ENCODE data around the gene PLEKHN1.

PLEKHN1 gene

DNA sequence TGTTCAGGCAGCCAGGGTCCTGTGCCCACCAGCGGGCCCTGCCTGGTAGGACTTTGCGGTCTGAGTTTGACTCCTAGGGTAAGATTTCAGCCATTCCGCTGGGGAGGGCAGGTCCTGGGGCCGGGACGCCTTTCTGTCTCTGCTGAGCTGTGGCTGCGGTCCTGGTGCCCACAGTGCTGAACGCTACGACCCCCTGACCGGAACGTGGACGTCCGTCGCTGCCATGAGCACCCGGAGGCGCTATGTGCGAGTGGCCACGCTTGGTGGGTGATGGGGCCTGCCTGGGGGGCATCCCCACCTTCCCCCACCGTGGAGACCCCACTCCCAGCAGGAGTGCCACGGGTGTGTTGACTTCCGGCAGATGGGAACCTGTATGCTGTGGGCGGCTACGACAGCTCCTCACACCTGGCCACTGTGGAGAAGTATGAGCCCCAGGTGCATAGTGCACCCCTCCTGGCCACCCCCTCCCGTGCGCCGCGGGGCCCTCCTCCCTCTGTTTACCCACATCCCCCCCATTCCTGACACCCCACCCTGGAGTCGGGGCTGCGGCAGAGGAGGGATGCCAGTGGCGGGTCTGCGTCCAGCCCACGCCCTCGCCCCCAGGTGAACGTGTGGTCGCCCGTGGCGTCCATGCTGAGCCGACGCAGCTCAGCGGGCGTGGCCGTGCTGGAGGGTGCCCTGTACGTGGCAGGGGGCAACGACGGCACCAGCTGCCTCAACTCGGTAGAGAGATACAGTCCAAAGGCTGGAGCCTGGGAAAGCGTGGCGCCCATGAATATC, 2.3 kb upstream of the PLEKHN1 start:
- H3K36me3 ChIP-seq (ENCODE audit: control insufficient read depth, insufficient read depth, low read length), result peaks cover 33% of the 10 kb centered on the region
- no peak overlapping the region for H3K4me3 ChIP-seq (ENCODE audit: extremely low read depth, insufficient read depth, low read length, poor library complexity, severe bottlenecking)
- 97 to 98% methylated on average over 31 to 41 of the region's 47 CpGs for WGBS, 2 experiments (ENCODE audit: insufficient coverage in 2 of 2)
- H3K9me3 ChIP-seq (ENCODE audit: control insufficient read depth, low read length), result no peaks in the 10 kb centered on the region
- no peak overlapping the region for H3K27ac ChIP-seq (ENCODE audit: low read depth, low read length, severe bottlenecking)
- peaks cover 13% of the 10 kb centered on the region for H3K4me1 ChIP-seq (ENCODE audit: control insufficient read depth, insufficient read depth, low read length, poor library complexity, severe bottlenecking)

DNA sequence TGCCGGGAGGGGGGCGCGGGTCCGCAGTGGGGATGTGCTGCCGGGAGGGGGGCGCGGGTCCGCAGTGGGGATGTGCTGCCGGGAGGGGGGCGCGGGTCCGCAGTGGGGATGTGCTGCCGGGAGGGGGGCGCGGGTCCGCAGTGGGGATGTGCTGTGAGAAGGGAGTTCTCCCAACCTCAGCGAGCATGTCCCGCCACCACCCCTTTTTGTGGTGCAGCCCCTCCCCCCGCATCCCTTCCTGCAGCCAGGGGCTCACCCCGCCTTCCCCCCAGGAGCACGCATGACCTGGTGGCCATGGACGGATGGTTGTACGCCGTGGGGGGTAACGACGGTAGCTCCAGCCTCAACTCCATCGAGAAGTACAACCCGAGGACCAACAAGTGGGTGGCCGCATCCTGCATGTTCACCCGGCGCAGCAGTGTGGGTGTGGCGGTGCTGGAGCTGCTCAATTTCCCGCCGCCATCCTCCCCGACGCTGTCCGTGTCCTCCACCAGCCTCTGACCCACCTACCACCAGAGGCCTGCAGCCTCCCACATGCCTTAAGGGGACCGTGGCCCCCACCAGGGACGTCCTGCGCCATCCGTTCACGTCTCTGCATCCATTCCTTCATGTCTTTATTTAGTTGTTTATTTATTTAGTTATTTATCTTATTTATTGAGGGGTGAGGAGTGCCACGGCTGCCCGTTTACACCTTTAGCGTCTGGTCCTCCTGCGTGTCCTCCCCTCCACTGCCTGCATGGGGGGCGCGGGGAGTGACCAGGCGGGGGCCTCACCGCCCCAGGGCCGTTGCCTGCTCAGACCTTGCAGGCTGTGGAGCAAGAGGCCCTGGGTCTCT, 1.4 kb upstream of the PLEKHN1 start:
- Histone ChIP-seq H3K9me3 (ENCODE audit: control insufficient read depth, low read length) (no peaks in the 10 kb centered on the region), H3K4me3 (ENCODE audit: extremely low read depth, insufficient read depth, low read length, poor library complexity, severe bottlenecking) (no peak overlapping the region), H3K4me1 (ENCODE audit: control insufficient read depth, insufficient read depth, low read length, poor library complexity, severe bottlenecking) (peaks cover 13% of the 10 kb centered on the region), H3K36me3 (ENCODE audit: control insufficient read depth, insufficient read depth, low read length) (peaks cover 33% of the 10 kb centered on the region), H3K27ac (ENCODE audit: low read depth, low read length, severe bottlenecking) (no peak overlapping the region)
- WGBS, 2 experiments (ENCODE audit: insufficient coverage in 2 of 2), result 95% methylated on average over 18 to 26 of the region's 51 CpGs

DNA sequence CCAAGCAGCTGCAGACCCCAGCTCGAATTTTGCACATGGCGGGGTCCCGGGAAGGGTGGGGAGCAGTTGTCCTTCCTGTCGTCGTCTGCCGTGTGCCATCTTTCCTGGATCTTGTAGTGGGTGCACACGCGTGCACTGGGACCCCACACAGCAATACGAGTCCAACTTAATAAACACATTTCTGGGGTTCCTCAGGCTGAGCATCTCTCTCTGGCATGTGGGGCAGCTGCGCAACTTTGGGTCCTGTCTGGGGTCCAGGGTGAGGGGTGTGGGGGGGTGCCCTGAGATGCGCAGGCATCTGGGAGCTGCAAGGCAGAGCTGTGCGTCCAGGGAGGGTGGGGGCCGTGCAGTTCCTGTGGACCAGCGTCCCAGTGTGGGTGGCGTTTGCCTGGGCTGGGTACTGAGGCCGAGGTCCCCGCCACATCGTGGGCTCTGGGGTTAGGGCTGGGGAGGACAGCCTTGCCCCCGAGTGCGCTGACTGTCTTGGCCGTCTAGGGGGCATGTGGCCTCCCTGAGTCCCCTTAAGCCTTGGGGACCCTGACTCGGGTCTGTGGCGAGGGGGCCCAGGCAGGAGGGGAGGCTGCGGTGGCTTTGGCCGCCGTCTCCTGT, 652 bp upstream of the PLEKHN1 start:
- Histone ChIP-seq H3K27ac (ENCODE audit: low read depth, low read length, severe bottlenecking) (no peak overlapping the region), H3K4me3 (ENCODE audit: extremely low read depth, insufficient read depth, low read length, poor library complexity, severe bottlenecking) (no peak overlapping the region), H3K9me3 (ENCODE audit: control insufficient read depth, low read length) (no peaks in the 10 kb centered on the region), H3K36me3 (ENCODE audit: control insufficient read depth, insufficient read depth, low read length) (peaks cover 33% of the 10 kb centered on the region), H3K4me1 (ENCODE audit: control insufficient read depth, insufficient read depth, low read length, poor library complexity, severe bottlenecking) (peaks cover 13% of the 10 kb centered on the region)
- WGBS, 2 experiments (ENCODE audit: insufficient coverage in 2 of 2), result 92 to 94% methylated on average over 23 to 25 of the region's 26 CpGs

DNA sequence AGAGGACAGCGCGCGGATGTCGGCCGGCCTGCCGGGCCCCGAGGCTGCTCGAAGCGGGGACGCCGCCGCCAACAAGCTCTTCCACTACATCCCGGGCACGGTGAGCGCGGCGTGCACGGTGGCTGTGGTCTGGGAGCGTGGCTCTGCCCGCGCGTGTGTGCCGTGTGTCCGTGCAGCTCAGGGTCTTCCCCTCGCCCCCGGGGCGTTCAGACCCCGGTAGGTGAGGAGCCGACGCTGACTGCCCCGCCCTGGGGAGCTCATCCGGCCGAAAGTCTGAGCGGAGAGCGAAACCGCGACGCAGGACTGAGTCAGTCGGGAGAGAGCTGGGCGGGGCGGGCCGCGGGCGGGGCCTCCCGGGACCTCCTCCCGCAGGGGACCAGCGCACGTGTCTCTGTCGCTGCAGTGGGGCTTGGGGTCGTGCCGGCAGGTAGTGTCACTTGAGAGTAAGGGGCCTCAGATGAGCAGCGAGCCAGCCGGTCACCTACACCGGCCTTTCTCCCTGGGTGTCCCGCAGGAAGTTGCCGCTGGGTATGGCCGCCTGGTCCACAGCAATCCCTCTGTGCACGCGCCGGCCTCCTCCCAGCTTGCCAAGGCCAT, 520 bp downstream of the PLEKHN1 start:
- Histone ChIP-seq H3K27ac (ENCODE audit: low read depth, low read length, severe bottlenecking) (no peak overlapping the region), H3K36me3 (ENCODE audit: control insufficient read depth, insufficient read depth, low read length) (peaks cover 33% of the 10 kb centered on the region), H3K4me1 (ENCODE audit: control insufficient read depth, insufficient read depth, low read length, poor library complexity, severe bottlenecking) (peaks cover 13% of the 10 kb centered on the region), H3K4me3 (ENCODE audit: extremely low read depth, insufficient read depth, low read length, poor library complexity, severe bottlenecking) (peak overlapping the region; percentile 35), H3K9me3 (ENCODE audit: control insufficient read depth, low read length) (no peaks in the 10 kb centered on the region)
- 4 to 5% methylated on average over 55 to 57 of the region's 60 CpGs for WGBS, 2 experiments (ENCODE audit: insufficient coverage in 2 of 2)

DNA sequence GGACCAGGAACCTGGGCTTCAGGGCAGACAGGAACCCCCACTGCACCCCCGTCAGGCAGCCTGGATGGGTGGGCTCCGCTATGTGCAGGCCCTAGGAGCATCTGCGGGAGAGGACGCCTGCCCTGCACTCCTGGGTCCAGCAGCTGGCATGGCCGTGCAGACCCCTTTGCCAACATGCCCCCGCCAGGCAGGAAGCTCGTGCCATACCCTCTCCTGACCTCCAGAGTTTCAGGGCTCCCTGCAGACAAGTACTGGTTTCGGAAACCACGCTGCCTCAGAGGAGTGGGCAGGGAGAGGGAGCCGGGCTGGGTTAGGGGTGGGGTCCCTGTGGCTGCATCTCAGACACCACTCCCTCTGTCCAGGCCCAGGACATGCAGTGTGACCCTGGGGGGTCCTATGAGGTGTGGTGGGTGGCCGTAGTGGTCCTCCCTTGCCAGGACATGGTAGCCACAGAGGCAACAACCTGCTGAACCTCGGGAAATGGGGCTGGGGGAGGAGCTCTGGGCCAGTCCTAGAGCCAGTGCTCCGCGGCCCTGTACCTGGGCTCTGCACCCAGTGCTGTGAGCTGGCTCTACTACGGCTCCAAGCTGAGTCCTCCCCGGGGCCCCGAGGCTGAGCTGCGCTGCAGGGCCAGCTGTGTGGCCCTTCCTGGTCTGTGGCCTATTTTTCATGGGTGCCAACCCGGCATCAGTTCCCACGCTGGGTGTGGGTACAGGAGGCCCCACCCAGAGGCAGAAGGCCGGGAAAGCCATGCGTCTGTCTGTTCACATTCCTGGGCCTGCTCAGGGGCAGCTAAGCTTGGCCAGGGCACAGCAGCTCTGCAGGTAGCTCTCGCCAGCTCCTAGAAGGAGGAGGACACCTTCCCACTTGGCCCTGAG, 1.4 kb downstream of the PLEKHN1 start:
- Histone ChIP-seq H3K4me1 (ENCODE audit: control insufficient read depth, insufficient read depth, low read length, poor library complexity, severe bottlenecking) (peaks cover 13% of the 10 kb centered on the region), H3K4me3 (ENCODE audit: extremely low read depth, insufficient read depth, low read length, poor library complexity, severe bottlenecking) (no peak overlapping the region), H3K27ac (ENCODE audit: low read depth, low read length, severe bottlenecking) (no peak overlapping the region), H3K36me3 (ENCODE audit: control insufficient read depth, insufficient read depth, low read length) (peaks cover 26% of the 10 kb centered on the region), H3K9me3 (ENCODE audit: control insufficient read depth, low read length) (no peaks in the 10 kb centered on the region)
- WGBS, 2 experiments (ENCODE audit: insufficient coverage in 2 of 2), result 76 to 77% methylated on average over 17 to 18 of the region's 23 CpGs

DNA sequence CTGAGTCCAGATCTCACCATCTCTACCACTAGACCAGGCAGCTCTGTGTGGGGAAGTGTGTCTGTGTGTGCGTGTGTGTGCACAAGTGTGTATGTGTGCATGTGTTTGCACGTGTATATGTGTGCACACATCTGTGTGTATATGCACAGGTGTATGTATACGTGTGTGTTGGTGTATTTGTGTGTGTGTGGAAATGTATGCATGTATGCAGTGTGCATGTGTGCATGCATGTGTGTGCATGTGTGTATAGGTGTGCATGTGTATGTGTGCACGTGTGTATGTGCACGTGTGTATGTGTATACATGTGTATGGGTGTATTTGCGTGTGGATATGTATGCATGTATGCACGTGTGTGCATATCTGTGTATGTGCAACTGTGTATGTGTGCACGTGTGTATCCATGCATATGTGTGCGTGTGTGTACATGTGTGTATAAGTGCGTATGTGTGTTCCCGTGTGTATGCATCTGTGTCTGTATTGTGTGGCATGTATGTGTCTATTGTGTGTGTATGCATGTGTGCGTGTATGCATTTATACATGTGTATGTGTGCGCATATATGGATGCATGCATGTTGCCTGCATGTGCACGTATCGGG, 3.1 kb downstream of the PLEKHN1 start:
- no peak overlapping the region for H3K27ac ChIP-seq (ENCODE audit: low read depth, low read length, severe bottlenecking)
- H3K4me1 ChIP-seq (ENCODE audit: control insufficient read depth, insufficient read depth, low read length, poor library complexity, severe bottlenecking), result peaks cover 13% of the 10 kb centered on the region
- no peaks in the 10 kb centered on the region for H3K9me3 ChIP-seq (ENCODE audit: control insufficient read depth, low read length)
- 83 to 85% methylated on average over 15 of the region's 15 CpGs for WGBS, 2 experiments (ENCODE audit: insufficient coverage in 2 of 2)
- H3K36me3 ChIP-seq (ENCODE audit: control insufficient read depth, insufficient read depth, low read length), result peaks cover 10% of the 10 kb centered on the region
- H3K4me3 ChIP-seq (ENCODE audit: extremely low read depth, insufficient read depth, low read length, poor library complexity, severe bottlenecking), result no peak overlapping the region

DNA sequence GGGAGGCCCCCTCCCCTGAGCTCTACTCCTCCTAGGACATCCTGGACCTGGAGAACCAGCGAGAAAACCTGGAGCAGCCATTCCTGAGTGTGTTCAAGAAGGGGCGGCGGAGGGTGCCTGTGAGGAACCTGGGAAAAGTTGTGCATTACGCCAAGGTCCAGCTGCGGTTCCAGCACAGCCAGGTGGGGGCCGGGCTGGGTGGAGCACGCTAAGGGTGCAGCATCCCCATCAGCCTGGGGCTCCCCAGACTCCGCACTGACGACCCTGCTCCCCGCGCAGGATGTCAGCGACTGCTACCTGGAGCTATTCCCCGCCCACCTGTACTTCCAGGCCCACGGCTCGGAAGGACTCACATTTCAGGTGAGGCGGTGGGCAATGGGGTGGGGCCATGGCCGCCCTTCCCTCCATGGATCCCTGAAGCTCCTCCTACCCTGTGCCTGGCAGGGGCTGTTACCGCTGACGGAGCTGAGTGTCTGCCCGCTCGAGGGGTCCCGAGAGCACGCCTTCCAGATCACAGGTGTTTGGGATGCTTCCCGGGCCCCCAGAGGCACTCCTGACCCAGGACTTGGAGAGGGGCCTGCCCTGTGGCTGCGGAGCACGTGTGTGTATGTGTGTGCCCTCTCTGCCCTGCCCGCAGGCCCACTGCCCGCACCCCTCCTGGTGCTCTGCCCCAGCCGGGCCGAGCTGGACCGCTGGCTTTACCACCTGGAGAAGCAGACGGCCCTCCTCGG, 4.1 kb downstream of the PLEKHN1 start:
- Histone ChIP-seq H3K27ac (ENCODE audit: low read depth, low read length, severe bottlenecking) (no peak overlapping the region), H3K9me3 (ENCODE audit: control insufficient read depth, low read length) (no peaks in the 10 kb centered on the region), H3K4me1 (ENCODE audit: control insufficient read depth, insufficient read depth, low read length, poor library complexity, severe bottlenecking) (peaks cover 13% of the 10 kb centered on the region), H3K36me3 (ENCODE audit: control insufficient read depth, insufficient read depth, low read length) (peaks cover 2% of the 10 kb centered on the region), H3K4me3 (ENCODE audit: extremely low read depth, insufficient read depth, low read length, poor library complexity, severe bottlenecking) (no peak overlapping the region)
- 62 to 67% methylated on average over 32 to 33 of the region's 33 CpGs for WGBS, 2 experiments (ENCODE audit: insufficient coverage in 2 of 2)

DNA sequence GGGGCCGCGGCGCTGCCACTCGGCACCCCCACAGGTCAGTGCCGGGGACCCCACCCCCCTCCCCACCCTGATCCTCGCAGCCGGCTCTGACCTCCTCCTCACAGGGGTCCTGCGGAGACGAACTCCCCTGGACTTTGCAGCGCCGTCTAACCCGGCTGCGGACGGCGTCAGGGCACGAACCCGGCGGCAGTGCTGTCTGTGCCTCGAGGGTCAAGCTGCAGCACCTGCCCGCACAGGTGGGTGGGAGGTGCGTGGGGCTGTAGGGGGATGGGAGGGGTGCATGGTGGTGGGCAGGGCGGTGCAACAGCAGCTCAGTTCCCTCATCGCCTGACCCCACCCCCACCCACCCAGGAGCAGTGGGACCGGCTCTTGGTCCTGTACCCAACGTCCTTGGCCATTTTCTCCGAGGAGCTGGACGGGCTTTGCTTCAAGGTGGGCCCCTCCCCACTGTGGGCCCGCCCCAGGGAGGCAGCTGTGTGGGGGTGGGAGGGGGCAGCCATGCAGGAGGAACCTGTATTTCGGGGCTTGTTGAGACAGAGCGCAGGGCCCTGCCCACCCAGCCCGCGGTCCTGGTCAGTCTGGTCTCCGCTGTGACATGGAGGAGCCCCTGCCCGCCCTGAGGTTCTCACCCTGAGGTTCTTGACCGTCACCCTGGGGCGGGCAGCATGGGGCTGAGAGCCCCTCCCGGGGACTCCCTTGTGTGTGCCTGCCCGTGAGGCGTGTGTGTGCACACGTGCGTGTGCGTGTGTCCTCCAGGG, 4.9 kb downstream of the PLEKHN1 start:
- Histone ChIP-seq H3K27ac (ENCODE audit: low read depth, low read length, severe bottlenecking) (no peak overlapping the region), H3K4me3 (ENCODE audit: extremely low read depth, insufficient read depth, low read length, poor library complexity, severe bottlenecking) (no peak overlapping the region)
- 81 to 82% methylated on average over 25 to 32 of the region's 42 CpGs for WGBS, 2 experiments (ENCODE audit: insufficient coverage in 2 of 2)

More for the DNA sequence above, 4.9 kb downstream of the PLEKHN1 start:
- H3K36me3 ChIP-seq (ENCODE audit: control insufficient read depth, insufficient read depth, low read length), result no peaks in the 10 kb centered on the region
- no peaks in the 10 kb centered on the region for H3K9me3 ChIP-seq (ENCODE audit: control insufficient read depth, low read length)
- peaks cover 6% of the 10 kb centered on the region for H3K4me1 ChIP-seq (ENCODE audit: control insufficient read depth, insufficient read depth, low read length, poor library complexity, severe bottlenecking)
